OCI-LY3 (cell line): Measurements from ENCODE around the gene PDE7B.

Source experiments
- H2AFZ ChIP-seq: fragments of 200-600, 300-600 bp; shearing (Covaris generic); 2 replicates; pipeline ENCODE4 v1.6.0; 2014; ENCODE audit warnings: antibody characterized with exemption, low read depth, low read length
- H3K27ac ChIP-seq: fragments of 200-600, 300-600 bp; sonication (generic); 2 replicates; pipeline ENCODE4 v1.5.1; 2014; ENCODE audit warnings: mild to moderate bottlenecking, low read length, moderate library complexity, mixed read lengths
- H3K27me3 ChIP-seq: fragments of 200-600, 300-600 bp; sonication (generic); 2 replicates; pipeline ENCODE4 v1.6.1; 2014; ENCODE audit warnings: low read depth, low read length, mixed read lengths
- H3K36me3 ChIP-seq: fragments of 200-600, 300-600 bp; sonication (generic); replicated peaks from 2 replicates; pipeline ENCODE3; 2014; ENCODE audit warnings: low read depth, low read length, mixed read lengths
- H3K4me1 ChIP-seq: fragments of 300-600, 200-600 bp; sonication (generic); 2 replicates; pipeline ENCODE4 v1.6.1; 2014; ENCODE audit warnings: low read length, mixed read lengths
- H3K4me2 ChIP-seq: fragments of 200-600, 300-600 bp; sonication (generic); 2 replicates; pipeline ENCODE4 v1.6.1; 2014; ENCODE audit warnings: low read length, mixed read lengths
- H3K4me3 ChIP-seq: fragments of 300-600, 200-600 bp; sonication (generic); 2 replicates; pipeline ENCODE4 v1.5.1; 2014; ENCODE audit warnings: antibody characterized with exemption, mild to moderate bottlenecking, low read length, moderate library complexity
- H3K79me2 ChIP-seq: fragments of 300-600, 200-600 bp; shearing (Covaris generic); 2 replicates; pipeline ENCODE4 v1.6.1; 2014; ENCODE audit warnings: mild to moderate bottlenecking, low read length, mixed read lengths
- H3K9ac ChIP-seq: fragments of 300-600, 200-600 bp; shearing (Covaris generic); 2 replicates; pipeline ENCODE4 v1.6.0; 2014; ENCODE audit warnings: mild to moderate bottlenecking, low read length, moderate library complexity
- H3K9me3 ChIP-seq: fragments of 200-600, 300-600 bp; shearing (Covaris generic); 2 replicates; pipeline ENCODE4 v1.6.1; 2014; ENCODE audit warnings: low read length, mixed read lengths; ENCODE audit not compliant: insufficient read depth
- H4K20me1 ChIP-seq: fragments of 200-600, 300-600 bp; sonication (generic); 2 replicates; pipeline ENCODE4 v1.6.1; 2016; ENCODE audit warnings: low read length, mixed read lengths; ENCODE audit not compliant: insufficient read depth
- CTCF ChIP-seq: fragments of 200-600, 300-600 bp; sonication (generic); IDR thresholded peaks from 2 replicates; pipeline ENCODE4 v1.5.1; 2014; ENCODE audit warnings: antibody characterized with exemption, low read length, low read depth
- EZH2phosphoT487 ChIP-seq: fragments of 200-600 bp; shearing (Covaris generic); IDR thresholded peaks from 2 replicates; pipeline ENCODE4 v1.6.1; 2018; ENCODE audit warnings: antibody characterized with exemption, mixed run types, low read depth

The PDE7B gene

GRCh38 chr6:135826236-135826804 lies 25.2 kb upstream of the PDE7B start:
- TF ChIP-seq EZH2phosphoT487 (no peak), CTCF (no peak)
- Histone ChIP-seq H3K4me2 (no peak overlapping the region), H3K27me3 (no peaks in the 10 kb centered on the region), H3K36me3 (no peaks in the 10 kb centered on the region), H3K79me2 (no peaks in the 10 kb centered on the region), H3K9ac (no peak overlapping the region), H3K27ac (no peak overlapping the region), H4K20me1 (no peaks in the 10 kb centered on the region), H2AFZ (no peak overlapping the region), H3K4me3 (no peak overlapping the region), H3K9me3 (no peaks in the 10 kb centered on the region), H3K4me1 (no peaks in the 10 kb centered on the region)

- Histone ChIP-seq H3K36me3 (no peaks in the 10 kb centered on the region), H4K20me1 (no peaks in the 10 kb centered on the region), H2AFZ (no peak overlapping the region), H3K27ac (no peak overlapping the region), H3K4me2 (no peak overlapping the region), H3K9me3 (no peaks in the 10 kb centered on the region), H3K4me3 (no peak overlapping the region), H3K79me2 (no peaks in the 10 kb centered on the region), H3K27me3 (no peaks in the 10 kb centered on the region), H3K4me1 (no peaks in the 10 kb centered on the region), H3K9ac (no peak overlapping the region)
- TF ChIP-seq EZH2phosphoT487 = no peak
- no peak for TF ChIP-seq CTCF
Observed at GRCh38 chr6:135828021-135828420, 23.5 kb upstream of the PDE7B start.

- Histone ChIP-seq H3K79me2 (no peaks in the 10 kb centered on the region), H3K4me3 (no peak overlapping the region), H3K4me1 (no peaks in the 10 kb centered on the region), H4K20me1 (no peaks in the 10 kb centered on the region), H3K36me3 (no peaks in the 10 kb centered on the region), H3K9me3 (no peaks in the 10 kb centered on the region), H3K4me2 (no peak overlapping the region), H3K27me3 (no peaks in the 10 kb centered on the region), H3K27ac (no peak overlapping the region), H2AFZ (no peak overlapping the region), H3K9ac (no peak overlapping the region)
- TF ChIP-seq CTCF (no peak), EZH2phosphoT487 (no peak)
Observed at GRCh38 chr6:135830452-135830881, 21.0 kb upstream of the PDE7B start.

GRCh38 chr6:135831016-135831415 lies 20.5 kb upstream of the PDE7B start:
- Histone ChIP-seq H2AFZ (no peak overlapping the region), H3K9me3 (no peaks in the 10 kb centered on the region), H3K9ac (no peak overlapping the region), H3K36me3 (no peaks in the 10 kb centered on the region), H3K4me1 (no peaks in the 10 kb centered on the region), H3K27me3 (no peaks in the 10 kb centered on the region), H3K79me2 (no peaks in the 10 kb centered on the region), H3K4me3 (no peak overlapping the region), H3K4me2 (no peak overlapping the region), H4K20me1 (no peaks in the 10 kb centered on the region), H3K27ac (no peak overlapping the region)
- TF ChIP-seq CTCF = no peak
- no peak for TF ChIP-seq EZH2phosphoT487
